ENCODE measurements around the gene TMEM39B. TPM values are rescaled to one million over a fixed set of nuclear protein-coding genes. Genes with fewer than 3 reads are reported as not detected.

The TMEM39B gene
- total RNA-seq (2022; extraction: Qiagen RNA extraction), result 8.3 to 12.3 TPM (median 10.7 TPM) in 5 replicates

GRCh38 chr1:32072622-32073298, at the start of gene TMEM39B:
TMEM39B (plus strand) TSS chr1:32072939; CDS start chr1:32073048, 109 bp downstream.

GRCh38 chr1:32107742-32108661, 35.3 kb downstream of the TMEM39B start, which contains the start of gene KPNA6:
KPNA6 (plus strand) TSS chr1:32108056; CDS start chr1:32108131, 75 bp downstream.

Other genes starting within 250 kb of the TMEM39B start
- 164 to 188 TPM (median 176 TPM) in 5 replicates for gene PTP4A2, start 134.6 kb upstream of the TMEM39B start, total RNA-seq (2022; extraction: Qiagen RNA extraction)
- gene KHDRBS1, start 59.1 kb upstream of the TMEM39B start, total RNA-seq (2022; extraction: Qiagen RNA extraction), result 121 to 138 TPM (median 137 TPM) in 5 replicates
- 13.9 to 16.6 TPM (median 14.5 TPM) in 5 replicates for gene KPNA6, start 35.1 kb downstream of the TMEM39B start, total RNA-seq (2022; extraction: Qiagen RNA extraction)
- gene TXLNA, start 106.7 kb downstream of the TMEM39B start, total RNA-seq (2022; extraction: Qiagen RNA extraction), result 25.9 to 29.9 TPM (median 26.8 TPM) in 5 replicates
- 1.8 to 2.4 TPM (median 2.0 TPM) in 5 replicates for gene CCDC28B, start 127.7 kb downstream of the TMEM39B start, total RNA-seq (2022; extraction: Qiagen RNA extraction)
- 1.2 to 2.4 TPM (median 1.8 TPM) in 5 replicates for gene IQCC, start 132.7 kb downstream of the TMEM39B start, total RNA-seq (2022; extraction: Qiagen RNA extraction)
- gene DCDC2B, start 136.2 kb downstream of the TMEM39B start, total RNA-seq (2022; extraction: Qiagen RNA extraction), result not detected in 5 replicates
- gene TMEM234, start 149.4 kb downstream of the TMEM39B start, total RNA-seq (2022; extraction: Qiagen RNA extraction), result 8.2 to 9.2 TPM (median 8.7 TPM) in 5 replicates
- 258 to 281 TPM (median 272 TPM) in 5 replicates for gene EIF3I, start 149.5 kb downstream of the TMEM39B start, total RNA-seq (2022; extraction: Qiagen RNA extraction)
- 0.40 to 0.70 TPM (median 0.58 TPM) in 5 replicates for gene FAM167B, start 174.3 kb downstream of the TMEM39B start, total RNA-seq (2022; extraction: Qiagen RNA extraction)
- not detected in 5 replicates for gene LCK, start 178.3 kb downstream of the TMEM39B start, total RNA-seq (2022; extraction: Qiagen RNA extraction)
- gene HDAC1, start 219.1 kb downstream of the TMEM39B start, total RNA-seq (2022; extraction: Qiagen RNA extraction), result 52.5 to 57.3 TPM (median 53.7 TPM) in 5 replicates

Measured in A549 treated with Mapracorat at 1 μM for 4 hours (cell line).